GM18951 (cell line): Measurements from ENCODE around the gene FYB2.

Source experiments
- POLR2A ChIP-seq: IDR thresholded peaks from 4 replicates; pipeline ENCODE4 v1.6.1; 2011; ENCODE audit warnings: mild to moderate bottlenecking; ENCODE audit not compliant: insufficient read length, insufficient read depth; ENCODE audit errors: extremely low read depth
- in situ Hi-C: fragments of 300-500 bp; cut with MboI; formaldehyde crosslinking; loops from one replicate; pipeline ENCODE4 v1.12.0; 2022; ENCODE audit warnings: low sequenced_read_pairs, mixed read lengths, inconsistent platforms; ENCODE audit not compliant: unreplicated experiment

FYB2 gene, protein sequence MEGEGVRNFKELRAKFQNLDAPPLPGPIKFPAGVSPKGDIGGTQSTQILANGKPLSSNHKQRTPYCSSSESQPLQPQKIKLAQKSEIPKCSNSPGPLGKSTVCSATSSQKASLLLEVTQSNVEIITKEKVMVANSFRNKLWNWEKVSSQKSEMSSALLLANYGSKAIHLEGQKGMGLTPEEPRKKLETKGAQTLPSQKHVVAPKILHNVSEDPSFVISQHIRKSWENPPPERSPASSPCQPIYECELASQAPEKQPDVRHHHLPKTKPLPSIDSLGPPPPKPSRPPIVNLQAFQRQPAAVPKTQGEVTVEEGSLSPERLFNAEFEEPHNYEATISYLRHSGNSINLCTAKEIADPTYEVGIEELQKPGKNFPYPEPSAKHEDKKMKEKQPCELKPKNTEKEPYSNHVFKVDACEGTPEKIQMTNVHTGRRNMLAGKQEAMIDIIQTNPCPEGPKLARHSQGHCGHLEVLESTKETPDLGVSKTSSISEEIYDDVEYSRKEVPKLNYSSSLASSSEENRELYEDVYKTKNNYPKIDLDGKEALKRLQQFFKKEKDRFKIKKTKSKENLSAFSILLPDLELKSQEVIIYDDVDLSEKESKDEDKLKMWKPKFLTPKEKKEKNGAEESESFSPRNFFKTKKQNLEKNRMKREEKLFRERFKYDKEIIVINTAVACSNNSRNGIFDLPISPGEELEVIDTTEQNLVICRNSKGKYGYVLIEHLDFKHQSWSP

DNA sequence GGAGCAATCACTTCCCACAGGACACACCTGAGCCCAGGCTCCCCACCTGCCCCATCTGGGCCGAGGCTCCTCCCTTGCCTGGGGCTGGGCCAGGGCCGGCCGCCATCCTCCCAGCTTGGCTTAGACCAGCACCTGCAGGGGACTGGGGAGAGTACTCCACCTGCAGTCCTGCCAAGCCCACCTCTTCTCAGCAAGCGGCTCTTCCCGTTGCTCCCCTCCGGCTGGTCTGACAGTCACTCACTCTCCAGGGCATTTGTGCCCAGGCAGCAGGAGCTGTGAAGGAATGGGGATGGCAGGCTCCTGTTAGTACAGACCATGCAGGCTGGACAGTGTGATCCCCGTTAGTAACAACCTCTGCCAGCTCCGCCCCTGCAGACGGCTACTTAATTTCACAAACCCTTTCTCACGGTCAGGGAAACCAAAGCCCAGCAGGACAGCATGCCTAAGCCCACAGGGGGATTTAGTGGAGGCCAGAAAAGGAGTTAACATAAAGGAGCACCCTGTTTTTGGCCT, at the start of gene FYB2:
Gene FYB2, minus strand, starts transcription at position 18 of the 513 bp plus-strand sequence. CDS start 114 bp downstream, outside the sequence.
- in situ Hi-C loops: no loop called here
- no peak for TF ChIP-seq POLR2A

DNA sequence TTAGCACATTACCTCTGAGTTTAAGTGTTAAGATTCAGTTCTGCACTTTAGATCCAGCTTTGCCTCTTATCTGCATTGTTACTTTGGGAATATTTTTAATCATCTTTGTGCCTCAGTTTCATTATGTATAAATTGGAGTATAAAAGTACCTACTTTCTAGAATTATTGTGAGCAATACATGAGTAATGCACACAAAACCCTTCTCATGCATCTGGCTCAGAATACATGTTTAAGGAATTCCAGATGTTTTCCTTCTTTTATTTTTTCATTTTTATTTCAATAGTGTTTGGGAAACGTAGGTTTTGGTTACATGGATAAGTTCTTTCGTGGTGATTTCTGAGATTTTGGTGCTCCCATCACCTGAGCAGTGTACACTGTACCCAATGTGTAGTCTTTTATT, 49.6 kb upstream of the FYB2 start:
- in situ Hi-C loops: no loop called here
- no peak for TF ChIP-seq POLR2A

DNA sequence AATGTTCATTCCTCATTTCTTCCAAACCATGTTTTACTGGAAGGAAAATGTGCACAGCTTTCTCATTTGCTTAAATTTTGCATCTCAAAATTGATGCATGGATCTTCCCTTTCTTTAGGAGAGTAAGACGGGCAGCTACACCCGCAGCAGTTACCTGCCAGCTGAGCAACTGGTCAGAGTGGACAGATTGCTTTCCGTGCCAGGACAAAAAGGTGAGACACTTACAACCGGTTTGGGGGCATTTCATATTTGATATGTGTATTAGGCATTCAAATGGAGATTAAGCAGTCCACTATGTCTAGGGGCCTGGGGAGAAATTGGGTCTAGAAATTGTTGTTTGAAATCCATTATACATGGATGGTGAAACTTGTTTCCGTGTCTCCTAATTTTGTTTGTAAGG, 48.3 kb upstream of the FYB2 start:
- in situ Hi-C loops: no loop called here

DNA sequence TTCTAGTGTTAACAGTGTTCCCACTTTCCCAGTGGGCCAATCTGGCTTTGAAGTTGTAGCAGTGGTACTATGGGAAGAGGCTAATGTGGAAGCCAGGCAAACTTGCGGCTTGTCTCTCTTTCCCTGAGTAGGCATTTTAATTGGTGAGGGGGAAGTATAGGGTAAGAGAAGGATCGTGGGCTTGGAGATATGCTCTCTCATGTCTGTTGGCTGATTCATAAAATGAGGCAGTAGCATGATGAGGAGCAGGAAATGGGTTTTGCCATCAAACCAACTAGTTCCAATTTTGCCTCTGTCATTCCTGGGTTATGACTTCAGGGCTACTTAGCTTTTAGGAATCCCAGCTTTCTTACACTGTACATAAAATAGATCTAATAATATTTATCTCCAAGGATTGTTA, 47.5 kb upstream of the FYB2 start:
- in situ Hi-C loops: no loop called here
- no peak for TF ChIP-seq POLR2A

More for the DNA sequence above, 48.3 kb upstream of the FYB2 start:
- TF ChIP-seq POLR2A: no peak

DNA sequence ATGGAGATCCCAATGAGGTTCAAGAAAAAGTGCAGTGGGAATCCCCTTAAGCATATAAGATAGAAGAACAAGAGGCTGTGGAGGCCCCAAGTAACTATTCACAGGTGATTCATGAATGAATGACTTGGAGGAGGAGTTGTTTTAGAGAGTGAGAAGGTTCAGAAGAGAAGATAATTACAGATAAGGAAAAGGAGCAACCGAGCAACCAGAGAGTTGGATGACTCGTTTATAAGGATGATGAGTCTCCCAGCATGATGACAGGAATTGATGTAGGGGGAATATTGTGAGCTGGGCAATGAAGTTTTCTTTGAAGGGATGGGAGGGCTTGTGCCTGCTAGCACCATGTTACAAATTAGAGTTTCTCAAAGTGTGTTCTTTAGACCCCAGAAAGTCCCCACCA, 45.2 kb upstream of the FYB2 start:
- in situ Hi-C loops: no loop called here
- no peak for TF ChIP-seq POLR2A

DNA sequence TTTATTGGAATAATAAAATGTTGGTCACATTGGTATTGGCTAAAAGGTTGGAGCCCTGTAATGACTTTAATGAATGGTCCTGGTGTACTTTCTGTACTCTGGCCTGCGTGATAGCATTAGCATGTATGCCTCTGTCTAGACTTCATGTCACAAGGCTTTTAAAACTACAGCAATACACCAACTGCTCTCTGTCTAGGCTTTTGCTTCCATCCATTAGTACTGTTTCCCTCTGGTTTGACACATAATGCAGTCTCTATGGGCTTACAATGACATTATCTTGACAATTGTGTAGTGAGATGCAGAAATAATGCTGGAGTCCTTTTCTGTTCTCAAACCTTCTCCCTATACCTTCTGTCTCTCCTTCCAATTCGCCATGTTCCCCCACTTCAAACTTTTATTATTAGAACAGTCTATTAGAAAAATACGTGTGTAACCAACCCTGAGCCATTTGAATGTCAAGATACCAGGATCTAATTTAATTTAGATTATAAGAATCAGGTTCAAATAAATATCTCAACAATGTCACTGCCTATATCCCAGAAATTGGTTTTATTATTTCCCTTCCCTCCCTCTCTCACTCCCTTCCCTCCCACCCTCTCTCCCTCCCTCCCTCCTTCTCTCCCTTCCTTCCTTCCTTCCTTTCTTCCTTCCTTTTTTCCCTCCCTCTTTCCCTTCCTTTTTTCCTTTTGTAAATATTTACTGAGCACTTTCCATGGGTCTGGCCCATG, 44.2 kb upstream of the FYB2 start:
- no peak for TF ChIP-seq POLR2A
- in situ Hi-C loops: no loop called here

DNA sequence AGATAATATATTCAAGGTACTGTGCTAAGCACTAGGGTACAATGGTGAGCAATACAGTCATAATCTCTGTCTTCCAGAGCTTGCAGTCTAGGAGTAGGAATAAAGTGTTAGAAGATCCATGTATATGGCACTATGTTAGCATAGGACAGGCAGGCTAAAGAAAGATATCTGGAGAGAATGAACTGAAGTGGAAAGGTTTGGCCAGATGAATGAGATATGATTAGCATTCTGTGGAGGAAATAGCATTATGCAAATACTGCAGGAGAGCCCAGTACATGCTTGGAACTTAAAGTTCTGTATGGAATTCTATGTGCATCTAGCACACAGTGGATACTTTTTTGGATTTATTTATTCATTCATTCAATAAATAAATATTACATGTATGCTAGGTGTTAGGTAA, 40.1 kb upstream of the FYB2 start:
- TF ChIP-seq POLR2A: no peak
- in situ Hi-C loops: no loop called here

DNA sequence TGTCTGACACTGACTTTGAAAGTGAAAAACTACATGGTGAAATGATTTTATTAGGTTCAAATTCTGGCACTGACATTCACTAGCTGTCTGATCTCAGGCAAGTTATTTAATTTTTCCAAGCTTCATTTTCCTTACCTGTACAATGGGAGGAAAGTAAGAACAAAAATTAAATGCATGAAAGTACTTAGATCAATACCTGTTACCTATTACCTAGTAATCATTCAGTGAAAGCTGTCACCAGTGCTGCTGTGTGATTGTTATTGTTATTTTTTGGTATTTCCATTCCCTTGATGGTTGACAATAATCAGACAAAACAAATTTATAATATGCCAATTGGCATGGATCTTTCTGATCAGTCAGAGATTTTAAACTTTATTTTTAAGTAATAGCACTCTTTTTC, 37.0 kb upstream of the FYB2 start:
- no peak for TF ChIP-seq POLR2A
- in situ Hi-C loops: no loop called here

DNA sequence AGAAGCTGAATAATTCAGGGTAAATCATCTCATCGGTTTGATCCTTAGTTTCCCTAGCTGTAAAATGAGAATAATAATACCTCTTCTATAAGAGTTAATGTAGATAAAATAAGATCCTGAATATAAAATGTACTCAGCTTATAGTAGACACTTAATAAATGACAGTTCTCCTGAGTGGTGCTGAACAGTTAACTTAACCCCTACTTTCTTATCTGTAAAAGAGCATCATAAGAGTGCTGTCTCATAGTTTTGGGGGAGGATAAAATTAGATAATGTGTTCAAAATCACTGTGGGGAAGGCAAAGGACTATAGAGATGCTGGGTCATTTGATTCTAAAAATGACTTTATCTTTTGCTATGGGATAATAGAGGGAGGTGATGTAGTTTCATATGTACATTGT, 36.0 kb upstream of the FYB2 start:
- no peak for TF ChIP-seq POLR2A
- in situ Hi-C loops: no loop called here

DNA sequence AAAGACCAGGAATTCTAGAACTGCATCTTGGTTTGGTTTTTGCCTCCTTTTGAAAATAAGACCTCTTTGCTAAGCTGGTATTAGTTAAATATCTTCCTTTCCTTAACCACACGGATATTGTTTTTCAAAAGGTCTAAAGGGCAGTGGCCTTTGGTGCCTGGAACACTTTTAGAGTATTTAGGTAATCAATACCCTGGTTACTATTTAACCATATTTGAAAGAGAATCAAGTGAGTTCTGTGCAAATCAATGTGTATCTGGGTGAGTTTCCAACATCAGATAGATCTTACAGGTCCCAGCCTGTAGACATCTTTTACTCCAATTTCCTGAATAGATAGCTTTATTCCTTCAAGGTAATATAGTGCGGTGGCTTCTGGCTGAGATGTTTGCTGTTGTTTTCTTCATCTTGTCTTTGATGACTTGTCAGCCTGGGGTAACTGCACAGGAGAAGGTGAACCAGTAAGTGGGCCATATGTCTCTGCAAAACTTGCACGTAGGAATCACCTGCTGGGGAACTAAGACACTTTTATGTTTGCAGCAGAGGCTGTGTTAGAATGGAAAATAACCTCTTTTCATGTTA, 35.4 kb upstream of the FYB2 start, which contains the start of gene C8A:
Gene C8A, plus strand, starts transcription at position 277 of the 579 bp plus-strand sequence. Its CDS starts 105 bp downstream, at position 382.
- in situ Hi-C loops: no loop called here
- no peak for TF ChIP-seq POLR2A

DNA sequence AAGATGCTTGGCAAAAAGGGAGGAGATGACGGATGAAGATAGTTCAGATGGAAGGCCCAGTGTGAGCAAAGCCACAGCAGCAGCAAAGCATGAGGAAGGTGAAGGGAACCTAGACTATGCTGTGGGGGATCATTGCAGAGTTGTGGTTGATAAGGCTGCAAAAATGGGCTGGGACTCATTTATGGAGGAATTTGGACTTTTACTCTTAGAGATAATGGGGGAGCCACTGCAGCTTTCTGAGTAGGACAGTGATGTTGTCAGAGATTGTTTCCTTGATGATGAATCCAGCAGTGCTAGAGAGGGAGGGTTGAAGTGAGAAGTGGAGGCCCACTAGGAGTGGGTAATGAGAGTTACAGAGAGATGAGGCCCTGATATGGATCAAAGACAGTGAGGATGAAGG, 33.3 kb upstream of the FYB2 start:
- no peak for TF ChIP-seq POLR2A

DNA sequence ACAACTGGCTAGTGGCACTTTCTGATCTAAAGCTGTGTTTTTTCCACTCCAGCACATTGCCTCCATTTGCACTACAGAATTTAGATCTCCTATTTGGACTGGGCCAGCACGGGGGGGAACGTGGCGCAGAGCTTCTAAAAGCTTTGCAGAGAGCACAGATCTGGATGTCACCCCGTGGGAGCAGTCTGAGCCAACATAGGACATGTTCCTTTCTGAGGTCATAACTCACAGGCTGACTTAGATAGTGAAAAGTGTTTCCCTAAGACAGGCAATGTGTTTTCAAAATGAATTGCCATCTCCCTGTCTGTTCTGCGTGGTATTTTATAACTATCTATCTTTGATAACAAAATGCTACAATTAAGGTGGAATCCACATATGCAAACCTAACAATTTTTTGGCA, 31.7 kb upstream of the FYB2 start:
- no peak for TF ChIP-seq POLR2A
- in situ Hi-C loops: no loop called here

More for the DNA sequence above, 33.3 kb upstream of the FYB2 start:
- in situ Hi-C loops: no loop called here

DNA sequence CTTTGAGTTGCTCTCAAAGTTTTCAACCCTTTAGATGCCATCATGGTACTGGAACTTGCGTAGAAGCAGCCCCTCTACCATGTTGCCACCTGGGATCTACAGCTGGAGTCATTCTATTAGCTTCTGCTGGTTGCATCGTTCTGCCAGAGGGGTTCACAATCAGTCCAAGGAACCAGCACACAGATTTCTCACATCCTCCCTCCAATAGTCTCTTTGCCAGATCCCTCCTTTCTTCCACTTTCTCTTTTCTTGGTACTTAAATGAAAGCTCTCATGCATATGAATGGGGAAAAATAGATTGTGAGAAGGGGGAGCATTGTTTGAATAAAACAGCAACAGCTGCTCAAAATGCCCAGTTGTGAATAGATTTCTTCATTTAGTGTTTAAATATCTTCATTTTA, 31.2 kb upstream of the FYB2 start:
- no peak for TF ChIP-seq POLR2A
- in situ Hi-C loops: no loop called here
